HFF-Myc (cell line): ENCODE data around the gene CSNK1G2.
A peak's percentile ranks its signal among the peaks of the same experiment; 100 is the strongest.

Experiments used
- DNase-seq: peaks from one replicate; pipeline ENCODE4 v3.0.0-alpha.2; 2011; ENCODE audit warnings: low read depth; ENCODE audit errors: extremely low read depth
- H3K4me3 ChIP-seq: replicated peaks from 2 replicates; pipeline ENCODE4 v1.5.1; 2011; ENCODE audit warnings: low read depth, mild to moderate bottlenecking, control low read depth, low read length
- TF ChIP-seq, protein P1 (sequence below): IDR thresholded peaks from 2 replicates; pipeline ENCODE4 v1.5.1; 2012; ENCODE audit warnings: mild to moderate bottlenecking, low read depth, low read length, control low read depth; ENCODE audit errors: missing control alignments

Gene CSNK1G2

DNA sequence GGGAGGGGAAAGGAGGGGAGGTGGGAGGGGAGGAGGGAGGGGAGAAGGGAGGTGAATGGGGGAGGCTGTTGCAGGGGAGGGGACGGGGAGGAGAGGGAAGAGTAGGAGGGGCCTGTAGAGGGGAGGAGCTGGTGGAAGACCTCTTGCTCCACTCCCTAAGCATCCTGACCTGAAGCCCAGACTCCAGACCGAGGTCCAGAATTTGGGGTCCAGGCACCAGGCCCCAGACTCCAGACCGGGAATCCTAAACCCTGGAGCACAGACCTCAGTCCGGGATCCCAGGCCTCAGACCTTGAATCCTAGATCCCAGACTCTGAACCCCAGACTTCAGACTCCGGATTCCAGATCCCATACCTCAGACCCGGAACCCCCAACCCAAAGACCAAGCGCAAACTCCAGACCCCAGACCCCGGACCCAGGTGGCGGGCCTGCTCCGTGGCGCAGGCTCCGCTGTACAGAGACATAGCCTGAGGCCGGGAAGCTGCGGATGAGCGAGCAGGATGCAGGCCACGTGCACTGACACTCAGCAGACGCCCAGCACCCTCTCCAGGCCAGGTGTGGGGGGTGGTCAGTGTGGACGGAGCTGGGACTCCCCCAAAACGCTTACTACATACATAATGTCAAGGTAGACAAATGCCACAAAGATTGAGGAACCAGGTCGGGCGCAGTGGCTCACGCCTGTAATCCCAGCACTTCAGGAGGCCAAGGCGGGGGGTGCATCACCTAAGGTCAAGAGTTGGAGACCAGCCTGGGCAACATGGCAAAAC, 75.3 kb downstream of the CSNK1G2 start:
- DNase-seq, result no peak
- peak overlapping the region; percentile 16; the same call in 1 of the 2 replicates for H3K4me3 ChIP-seq
- TF ChIP-seq, protein P1, sequence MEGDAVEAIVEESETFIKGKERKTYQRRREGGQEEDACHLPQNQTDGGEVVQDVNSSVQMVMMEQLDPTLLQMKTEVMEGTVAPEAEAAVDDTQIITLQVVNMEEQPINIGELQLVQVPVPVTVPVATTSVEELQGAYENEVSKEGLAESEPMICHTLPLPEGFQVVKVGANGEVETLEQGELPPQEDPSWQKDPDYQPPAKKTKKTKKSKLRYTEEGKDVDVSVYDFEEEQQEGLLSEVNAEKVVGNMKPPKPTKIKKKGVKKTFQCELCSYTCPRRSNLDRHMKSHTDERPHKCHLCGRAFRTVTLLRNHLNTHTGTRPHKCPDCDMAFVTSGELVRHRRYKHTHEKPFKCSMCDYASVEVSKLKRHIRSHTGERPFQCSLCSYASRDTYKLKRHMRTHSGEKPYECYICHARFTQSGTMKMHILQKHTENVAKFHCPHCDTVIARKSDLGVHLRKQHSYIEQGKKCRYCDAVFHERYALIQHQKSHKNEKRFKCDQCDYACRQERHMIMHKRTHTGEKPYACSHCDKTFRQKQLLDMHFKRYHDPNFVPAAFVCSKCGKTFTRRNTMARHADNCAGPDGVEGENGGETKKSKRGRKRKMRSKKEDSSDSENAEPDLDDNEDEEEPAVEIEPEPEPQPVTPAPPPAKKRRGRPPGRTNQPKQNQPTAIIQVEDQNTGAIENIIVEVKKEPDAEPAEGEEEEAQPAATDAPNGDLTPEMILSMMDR, result no peak

DNA sequence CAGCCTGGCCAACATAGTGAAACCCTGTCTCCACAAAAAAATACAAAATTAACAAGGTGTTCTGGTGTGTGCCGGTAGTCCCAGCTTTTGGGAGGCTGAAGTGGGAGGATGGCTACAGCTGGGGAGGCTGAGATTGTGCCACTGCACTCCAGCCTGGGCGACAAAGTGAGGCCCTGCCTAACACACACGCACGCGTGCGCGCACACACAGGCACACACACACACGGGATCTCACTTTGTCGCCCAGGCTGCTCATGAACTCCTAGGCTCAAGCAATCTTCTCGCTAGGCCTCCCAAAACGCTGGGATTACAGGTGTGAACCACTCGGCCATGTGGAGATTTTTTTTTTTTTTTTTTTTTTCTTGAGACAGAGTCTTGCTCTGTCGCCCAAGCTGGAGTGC, 77.8 kb downstream of the CSNK1G2 start:
- TF ChIP-seq, protein P1, result no peak
- no peak overlapping the region for H3K4me3 ChIP-seq
- no peak for DNase-seq

DNA sequence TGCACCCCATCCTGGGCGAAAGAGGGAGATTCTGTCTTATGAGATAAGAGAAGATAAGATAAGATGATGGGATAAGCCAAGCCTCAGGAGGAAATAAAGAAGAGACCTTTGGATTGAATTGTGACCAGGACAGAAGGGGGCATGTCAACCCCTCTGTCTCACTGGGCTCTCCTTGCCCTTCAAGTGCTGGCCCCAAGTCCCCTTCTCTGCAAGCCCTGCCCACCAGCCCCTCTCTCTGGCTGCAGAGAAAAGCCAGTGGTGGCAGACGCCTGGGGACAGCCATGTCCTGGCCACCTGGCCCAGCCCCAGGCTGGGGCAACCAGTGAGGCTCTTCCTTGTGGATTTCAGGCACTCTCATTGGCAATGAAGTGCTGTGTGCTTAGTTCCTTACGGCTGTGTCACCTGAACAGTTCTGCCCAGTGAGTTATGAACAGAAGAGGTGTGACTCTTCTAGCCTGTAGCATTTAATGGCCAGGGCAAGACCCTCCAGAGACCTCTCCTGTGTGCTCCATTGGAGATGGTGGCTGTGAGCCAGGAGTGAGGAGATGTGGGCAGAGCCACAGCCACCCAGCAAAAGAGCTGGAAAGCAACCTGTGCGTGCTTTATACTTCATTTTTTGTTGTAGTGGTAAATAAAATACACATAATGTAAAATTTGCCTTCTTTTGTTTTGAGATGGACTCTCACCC, 80.6 kb downstream of the CSNK1G2 start:
- DNase-seq, result no peak
- no peak overlapping the region for H3K4me3 ChIP-seq
- TF ChIP-seq, protein P1, result no peak

DNA sequence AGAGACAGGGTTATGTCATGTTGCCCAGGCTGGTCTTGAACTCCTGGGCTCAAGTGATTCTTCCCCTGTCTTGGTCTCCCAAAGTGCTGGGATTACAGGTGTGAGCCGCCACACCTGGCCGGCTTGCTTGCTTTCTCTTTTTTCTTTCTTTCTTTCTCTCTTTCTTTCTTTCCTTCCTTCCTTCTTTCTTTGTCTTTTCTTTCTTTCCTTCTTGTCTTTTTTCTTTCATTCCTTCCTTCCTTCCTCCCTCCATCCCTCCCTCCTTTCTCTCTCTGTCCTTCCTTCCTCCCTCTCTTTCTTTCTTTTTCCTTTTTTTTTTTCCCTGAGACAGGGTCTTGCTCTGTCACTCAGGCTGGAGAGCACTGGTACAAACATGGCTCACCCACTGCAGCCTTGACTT, 81.3 kb downstream of the CSNK1G2 start:
- no peak for DNase-seq
- TF ChIP-seq, protein P1, result no peak
- no peak overlapping the region for H3K4me3 ChIP-seq

DNA sequence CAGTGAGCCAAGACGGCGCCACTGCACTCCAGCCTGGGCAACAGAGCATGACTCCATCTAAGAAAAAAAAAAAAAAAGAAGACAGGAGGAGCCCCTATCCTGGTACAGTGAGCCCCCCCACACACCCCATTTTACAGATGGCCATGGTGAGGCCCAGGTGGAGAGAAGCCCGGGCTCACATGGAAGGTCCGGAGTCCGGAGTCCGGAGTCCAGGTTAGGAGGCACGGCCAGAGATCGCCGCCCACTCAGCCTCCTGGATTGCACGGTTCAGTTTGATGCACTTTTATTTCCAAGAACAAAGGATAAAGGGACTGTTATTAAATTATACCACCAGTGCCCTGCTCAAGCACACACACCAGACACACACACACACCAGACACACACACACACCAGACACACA, 85.8 kb downstream of the CSNK1G2 start:
- H3K4me3 ChIP-seq, result no peak overlapping the region
- DNase-seq, result no peak
- TF ChIP-seq, protein P1, result no peak

DNA sequence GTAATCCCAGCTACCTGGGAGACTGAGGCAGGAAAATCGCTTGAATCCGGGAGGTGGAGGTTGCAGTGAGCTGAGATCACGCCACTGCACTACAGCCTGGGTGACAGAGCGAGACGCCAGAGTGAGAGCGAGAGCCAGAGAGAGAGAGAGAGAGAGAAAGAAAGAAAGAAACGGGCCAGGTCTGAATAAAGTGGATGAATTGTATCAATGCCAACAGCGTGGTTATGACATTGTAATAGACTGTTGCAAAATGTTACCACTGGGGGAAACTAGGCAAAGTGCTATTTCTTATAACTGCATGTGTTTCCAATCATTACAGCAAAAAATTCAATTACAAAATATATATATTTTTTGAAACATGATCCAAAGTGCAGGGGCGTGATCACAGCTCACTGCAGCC, 86.4 kb downstream of the CSNK1G2 start:
- DNase-seq, result no peak
- TF ChIP-seq, protein P1, result no peak
- no peak overlapping the region for H3K4me3 ChIP-seq
